Gastroesophageal sphincter (tissue), 3 donors: ENCODE measurements around the gene ST8SIA6.

Experiments used
- POLR2A ChIP-seq, 2 donors: fragments of 450-650 bp; IDR thresholded peaks; one replicate each; pipeline ENCODE4 v1.6.1; 2017; ENCODE audit warnings: antibody characterized with exemption in 2 of 2, mild to moderate bottlenecking in 2 of 2, moderate library complexity in 1 of 2
- TF ChIP-seq, protein P1 (sequence below), 4 experiments: fragments of 200-600 bp in 2 of 4; fragments of 450-650 bp in 2 of 4; sonication (generic) in 1 of 4; IDR thresholded peaks; one replicate each; pipeline ENCODE4 v1.5.1; 2017 to 2019; ENCODE audit warnings: antibody characterized with exemption in 4 of 4, mild to moderate bottlenecking in 2 of 4, moderate library complexity in 2 of 4

DNA sequence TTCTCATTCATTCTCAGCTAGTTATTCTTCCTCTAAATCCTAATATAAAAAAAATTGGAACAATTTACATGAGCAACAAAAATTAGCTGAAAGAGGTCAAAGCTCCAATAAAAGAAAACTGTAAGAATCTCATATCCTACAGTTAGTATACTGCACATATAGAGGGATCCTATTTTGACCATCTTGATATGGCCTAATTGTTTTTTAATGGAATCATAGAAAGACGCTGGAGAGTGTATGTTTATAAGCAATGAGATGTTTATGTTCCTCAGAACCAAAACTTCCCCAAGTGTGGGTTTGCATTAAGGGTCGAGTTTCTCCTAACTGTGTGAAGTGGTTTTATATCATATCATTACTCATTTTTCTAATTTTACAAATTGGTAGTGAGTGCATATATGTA, 123.9 kb downstream of the ST8SIA6 start:
- TF ChIP-seq, protein P1, sequence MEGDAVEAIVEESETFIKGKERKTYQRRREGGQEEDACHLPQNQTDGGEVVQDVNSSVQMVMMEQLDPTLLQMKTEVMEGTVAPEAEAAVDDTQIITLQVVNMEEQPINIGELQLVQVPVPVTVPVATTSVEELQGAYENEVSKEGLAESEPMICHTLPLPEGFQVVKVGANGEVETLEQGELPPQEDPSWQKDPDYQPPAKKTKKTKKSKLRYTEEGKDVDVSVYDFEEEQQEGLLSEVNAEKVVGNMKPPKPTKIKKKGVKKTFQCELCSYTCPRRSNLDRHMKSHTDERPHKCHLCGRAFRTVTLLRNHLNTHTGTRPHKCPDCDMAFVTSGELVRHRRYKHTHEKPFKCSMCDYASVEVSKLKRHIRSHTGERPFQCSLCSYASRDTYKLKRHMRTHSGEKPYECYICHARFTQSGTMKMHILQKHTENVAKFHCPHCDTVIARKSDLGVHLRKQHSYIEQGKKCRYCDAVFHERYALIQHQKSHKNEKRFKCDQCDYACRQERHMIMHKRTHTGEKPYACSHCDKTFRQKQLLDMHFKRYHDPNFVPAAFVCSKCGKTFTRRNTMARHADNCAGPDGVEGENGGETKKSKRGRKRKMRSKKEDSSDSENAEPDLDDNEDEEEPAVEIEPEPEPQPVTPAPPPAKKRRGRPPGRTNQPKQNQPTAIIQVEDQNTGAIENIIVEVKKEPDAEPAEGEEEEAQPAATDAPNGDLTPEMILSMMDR (IDR thresholded peaks at IDR 0.05): no peak
- TF ChIP-seq POLR2A (IDR thresholded peaks at IDR 0.05): no peak
